Measurements from ENCODE around the gene TIPARP.

The TIPARP gene

GRCh38 chr3:156658732-156659090, 15.7 kb upstream of the TIPARP start:
- Mint-ChIP-seq H3K4me1 (peaks cover 7 to 11% of the 10 kb centered on the region in 2 donors), H3K27ac (peak overlapping the region; percentile 72), H3K27me3 (no peaks in the 10 kb centered on the region), H3K9me3 (no peaks in the 10 kb centered on the region), H3K36me3 (no peaks in the 10 kb centered on the region), H3K4me3 (no peak overlapping the region)
- DNase-seq, result no peak
- ATAC-seq (replicated peaks), result no peak

- Mint-ChIP-seq H3K27ac (no peak overlapping the region), H3K36me3 (no peaks in the 10 kb centered on the region), H3K9me3 (no peaks in the 10 kb centered on the region), H3K27me3 (no peaks in the 10 kb centered on the region), H3K4me3 (no peak overlapping the region), H3K4me1 (peaks cover 11 to 17% of the 10 kb centered on the region in 2 donors)
- DNase-seq (no peak), ATAC-seq (replicated peaks) (no peak)
Observed at GRCh38 chr3:156659260-156659659, 15.1 kb upstream of the TIPARP start.

- no peaks in the 10 kb centered on the region for H3K27me3 Mint-ChIP-seq
- ATAC-seq (replicated peaks) (peak; percentile 41 to 80), DNase-seq (no peak)
- H3K4me3 Mint-ChIP-seq, result peak overlapping the region; percentile 2 to 8
- no peaks in the 10 kb centered on the region for H3K9me3 Mint-ChIP-seq
- peaks cover 16 to 35% of the 10 kb centered on the region in 2 donors for H3K4me1 Mint-ChIP-seq
- no peaks in the 10 kb centered on the region for H3K36me3 Mint-ChIP-seq
- H3K27ac Mint-ChIP-seq, result peak overlapping the region; percentile 2
Observed at GRCh38 chr3:156661155-156661554, 13.2 kb upstream of the TIPARP start.

- DNase-seq (no peak), ATAC-seq (replicated peaks) (no peak)
- peak overlapping the region; percentile 27 for H3K27ac Mint-ChIP-seq
- H3K4me1 Mint-ChIP-seq, result peaks cover 21 to 41% of the 10 kb centered on the region in 2 donors
- no peaks in the 10 kb centered on the region for H3K27me3 Mint-ChIP-seq
- H3K4me3 Mint-ChIP-seq, result peak overlapping the region; percentile 51 to 69
- no peaks in the 10 kb centered on the region for H3K9me3 Mint-ChIP-seq
- H3K36me3 Mint-ChIP-seq, result no peaks in the 10 kb centered on the region
Observed at GRCh38 chr3:156664011-156664830, 10.2 kb upstream of the TIPARP start.

GRCh38 chr3:156664831-156665178, 9.6 kb upstream of the TIPARP start:
- peak overlapping the region; percentile 51 to 69 for H3K4me3 Mint-ChIP-seq
- peaks cover 21 to 41% of the 10 kb centered on the region in 2 donors for H3K4me1 Mint-ChIP-seq
- H3K27ac Mint-ChIP-seq, result peak overlapping the region; percentile 27
- H3K9me3 Mint-ChIP-seq, result no peaks in the 10 kb centered on the region
- ATAC-seq (replicated peaks) (peak; percentile 46 to 81), DNase-seq (no peak)
- H3K36me3 Mint-ChIP-seq, result no peaks in the 10 kb centered on the region
- H3K27me3 Mint-ChIP-seq, result no peaks in the 10 kb centered on the region

- H3K4me3 Mint-ChIP-seq, result peak overlapping the region in 1 of 2 donors; percentile 1
- no peaks in the 10 kb centered on the region for H3K9me3 Mint-ChIP-seq
- H3K36me3 Mint-ChIP-seq, result no peaks in the 10 kb centered on the region
- H3K27me3 Mint-ChIP-seq, result no peaks in the 10 kb centered on the region
- peaks cover 21 to 41% of the 10 kb centered on the region in 2 donors for H3K4me1 Mint-ChIP-seq
- no peak overlapping the region for H3K27ac Mint-ChIP-seq
- DNase-seq, result no peak
- ATAC-seq (replicated peaks), result peak in 1 of 2 donors; percentile 18
Observed at GRCh38 chr3:156665291-156665690, 9.1 kb upstream of the TIPARP start.

GRCh38 chr3:156666073-156666472, 8.3 kb upstream of the TIPARP start:
- Mint-ChIP-seq H3K4me3 (no peak overlapping the region), H3K4me1 (peaks cover 20 to 37% of the 10 kb centered on the region in 2 donors), H3K9me3 (no peaks in the 10 kb centered on the region), H3K27me3 (no peaks in the 10 kb centered on the region), H3K27ac (no peak overlapping the region), H3K36me3 (no peaks in the 10 kb centered on the region)
- ATAC-seq (replicated peaks) (no peak), DNase-seq (no peak)

- Mint-ChIP-seq H3K4me1 (peaks cover 14 to 37% of the 10 kb centered on the region in 2 donors), H3K9me3 (no peaks in the 10 kb centered on the region), H3K27ac (no peak overlapping the region), H3K4me3 (no peak overlapping the region), H3K27me3 (no peaks in the 10 kb centered on the region), H3K36me3 (no peaks in the 10 kb centered on the region)
- DNase-seq (no peak), ATAC-seq (replicated peaks) (no peak)
Observed at GRCh38 chr3:156668073-156668763, 6.2 kb upstream of the TIPARP start.

GRCh38 chr3:156670077-156670476, 4.3 kb upstream of the TIPARP start:
- H3K9me3 Mint-ChIP-seq, result no peaks in the 10 kb centered on the region
- H3K36me3 Mint-ChIP-seq, result no peaks in the 10 kb centered on the region
- DNase-seq (no peak), ATAC-seq (replicated peaks) (no peak)
- no peak overlapping the region for H3K27ac Mint-ChIP-seq
- H3K4me1 Mint-ChIP-seq, result peaks cover 10 to 25% of the 10 kb centered on the region in 2 donors
- no peaks in the 10 kb centered on the region for H3K27me3 Mint-ChIP-seq
- no peak overlapping the region for H3K4me3 Mint-ChIP-seq

- peaks cover 10 to 19% of the 10 kb centered on the region in 2 donors for H3K4me1 Mint-ChIP-seq
- no peak overlapping the region for H3K27ac Mint-ChIP-seq
- H3K4me3 Mint-ChIP-seq, result no peak overlapping the region
- DNase-seq (no peak), ATAC-seq (replicated peaks) (no peak)
- peaks cover 0 to under 1% of the 10 kb centered on the region in 2 donors for H3K36me3 Mint-ChIP-seq
- H3K27me3 Mint-ChIP-seq, result no peaks in the 10 kb centered on the region
- no peaks in the 10 kb centered on the region for H3K9me3 Mint-ChIP-seq
Observed at GRCh38 chr3:156670652-156671051, 3.7 kb upstream of the TIPARP start.

GRCh38 chr3:156673732-156674045, 701 bp upstream of the TIPARP start:
- peak overlapping the region; percentile 92 to 98 for H3K4me3 Mint-ChIP-seq
- H3K4me1 Mint-ChIP-seq, result peaks cover 19 to 37% of the 10 kb centered on the region in 2 donors
- no peaks in the 10 kb centered on the region for H3K9me3 Mint-ChIP-seq
- ATAC-seq (replicated peaks) (no peak), DNase-seq (no peak)
- H3K27me3 Mint-ChIP-seq, result no peaks in the 10 kb centered on the region
- peaks cover 20% of the 10 kb centered on the region in 2 donors for H3K36me3 Mint-ChIP-seq
- H3K27ac Mint-ChIP-seq, result no peak overlapping the region

- H3K27me3 Mint-ChIP-seq, result no peaks in the 10 kb centered on the region
- H3K36me3 Mint-ChIP-seq, result peaks cover 24% of the 10 kb centered on the region in 2 donors
- peak; percentile 0 to 4 for ATAC-seq (replicated peaks)
- no peaks in the 10 kb centered on the region for H3K9me3 Mint-ChIP-seq
- H3K4me1 Mint-ChIP-seq, result peaks cover 20 to 43% of the 10 kb centered on the region in 2 donors
- DNase-seq, result peak; percentile 26
- H3K27ac Mint-ChIP-seq, result peak overlapping the region; percentile 95
- peak overlapping the region; percentile 92 to 98 for H3K4me3 Mint-ChIP-seq
Observed at GRCh38 chr3:156674911-156675829, 780 bp downstream of the TIPARP start.

GRCh38 chr3:156675830-156676767, 1.7 kb downstream of the TIPARP start:
- Mint-ChIP-seq H3K4me3 (peak overlapping the region; percentile 92 to 98), H3K36me3 (peaks cover 31 to 33% of the 10 kb centered on the region in 2 donors), H3K27ac (peak overlapping the region; percentile 59), H3K27me3 (no peaks in the 10 kb centered on the region), H3K9me3 (no peaks in the 10 kb centered on the region), H3K4me1 (peaks cover 26 to 52% of the 10 kb centered on the region in 2 donors)
- no peak for DNase-seq
- ATAC-seq (replicated peaks), result no peak
